Measurements from ENCODE around the gene WDR17.

Gene WDR17

GRCh38 chr4:176065435-176066291, at the start of gene WDR17:
WDR17 (plus strand) TSS chr4:176065841; CDS start chr4:176111581, 45,740 bp downstream.
- DNase-seq: peak; percentile 85

DNA sequence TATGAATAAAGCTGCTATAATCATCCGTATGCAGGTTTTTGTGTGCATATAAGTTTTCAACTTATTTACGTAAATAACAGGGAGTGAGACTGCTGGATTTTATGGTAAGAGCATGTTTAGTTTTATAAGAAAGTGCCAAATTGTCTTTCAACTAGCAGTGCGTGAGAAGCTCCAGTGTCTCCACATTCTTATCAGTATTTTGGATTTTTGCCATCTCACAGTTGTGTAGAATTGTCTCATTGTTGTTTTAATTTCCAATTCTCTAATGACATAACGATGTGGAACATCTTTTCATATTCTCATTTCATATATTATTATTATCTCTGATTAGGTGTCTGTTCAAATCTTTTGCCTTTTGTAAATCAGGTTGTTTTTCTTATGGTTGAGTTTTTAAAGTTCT, 49.0 kb upstream of the WDR17 start:
- DNase-seq: no peak

DNA sequence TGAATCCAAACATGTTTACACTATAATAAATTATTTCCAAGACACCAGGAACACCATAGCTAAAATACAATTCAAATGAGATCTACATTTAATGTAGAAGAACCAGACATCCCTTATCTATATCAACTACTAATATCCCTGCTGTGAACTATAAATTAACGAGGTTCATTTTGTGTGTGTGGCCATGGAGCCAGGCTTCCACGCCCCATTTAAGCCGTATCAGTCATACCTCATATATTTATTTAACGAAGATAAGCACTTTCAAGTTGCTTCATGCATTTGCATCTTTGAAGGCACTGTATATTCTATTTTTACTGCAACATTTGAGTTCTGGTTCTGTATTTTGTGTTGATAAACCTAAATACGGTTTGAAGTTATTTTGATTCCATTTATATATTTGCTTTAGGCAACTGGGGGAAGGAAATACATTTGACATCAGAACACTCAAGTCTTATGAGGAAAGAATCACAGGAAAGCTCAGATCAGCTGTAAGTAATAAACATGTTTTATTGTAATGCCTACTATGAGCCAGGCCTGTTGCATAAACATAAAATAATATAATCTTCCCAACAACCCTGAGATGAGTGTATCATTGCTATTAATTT, 45.1 kb upstream of the WDR17 start:
- no peak for DNase-seq

DNA sequence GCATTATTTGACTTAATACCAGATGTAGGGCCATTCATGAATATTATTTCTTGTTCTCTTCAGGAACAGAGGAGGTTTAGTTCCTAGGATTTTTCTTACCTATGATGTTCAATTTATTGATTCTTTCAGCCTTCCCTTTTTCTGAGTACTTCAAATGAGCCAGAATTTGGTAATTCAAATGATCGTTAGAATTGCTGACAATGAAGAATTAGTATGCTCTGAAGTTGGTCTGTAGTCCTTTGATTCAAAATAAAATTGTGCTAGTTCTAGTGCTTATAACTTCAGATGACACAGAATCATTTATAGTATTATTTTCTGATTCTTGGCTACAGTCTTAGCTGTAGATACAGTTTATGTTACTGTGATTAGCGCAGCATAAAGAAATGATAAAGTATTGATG, 35.2 kb upstream of the WDR17 start:
- no peak for DNase-seq

- DNase-seq: no peak
Observed at GRCh38 chr4:176031922-176032321, 33.7 kb upstream of the WDR17 start.

DNA sequence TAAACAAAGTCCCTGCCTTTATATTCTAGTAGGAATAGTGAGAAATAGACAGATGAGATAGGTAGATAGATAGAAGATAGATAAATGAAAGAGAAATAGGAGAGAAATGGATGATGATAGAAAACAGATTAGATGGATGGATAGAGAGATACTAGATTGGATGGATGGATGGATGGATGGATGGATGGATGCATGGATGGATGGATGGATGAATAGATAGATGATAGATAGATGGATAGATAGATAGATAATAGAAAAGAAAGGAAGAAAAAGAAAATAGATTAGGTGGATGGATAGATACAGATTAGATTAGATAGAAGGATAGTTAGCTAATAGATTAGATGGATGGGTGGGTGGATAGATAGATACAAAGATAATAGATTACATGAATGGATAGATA, 33.2 kb upstream of the WDR17 start:
- DNase-seq: no peak

DNA sequence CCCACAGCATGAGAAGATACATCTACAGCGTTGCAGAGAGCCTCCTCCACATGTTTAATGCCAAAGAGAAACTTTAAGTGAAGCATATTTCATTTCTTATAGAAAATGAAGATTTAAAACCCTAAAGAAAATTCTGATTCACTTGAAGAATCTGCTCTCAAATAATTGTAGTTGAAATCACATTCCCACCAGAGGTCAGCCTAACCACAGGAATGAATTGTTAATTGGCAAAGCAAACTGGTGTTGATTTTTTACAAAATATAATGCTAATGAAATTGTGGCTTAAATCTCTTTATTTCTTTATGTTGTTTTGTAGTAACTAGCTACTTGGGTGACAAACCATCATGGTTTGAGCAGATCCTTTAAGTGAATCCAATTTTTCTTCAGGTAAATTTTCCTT, 31.1 kb upstream of the WDR17 start:
- DNase-seq: no peak

DNA sequence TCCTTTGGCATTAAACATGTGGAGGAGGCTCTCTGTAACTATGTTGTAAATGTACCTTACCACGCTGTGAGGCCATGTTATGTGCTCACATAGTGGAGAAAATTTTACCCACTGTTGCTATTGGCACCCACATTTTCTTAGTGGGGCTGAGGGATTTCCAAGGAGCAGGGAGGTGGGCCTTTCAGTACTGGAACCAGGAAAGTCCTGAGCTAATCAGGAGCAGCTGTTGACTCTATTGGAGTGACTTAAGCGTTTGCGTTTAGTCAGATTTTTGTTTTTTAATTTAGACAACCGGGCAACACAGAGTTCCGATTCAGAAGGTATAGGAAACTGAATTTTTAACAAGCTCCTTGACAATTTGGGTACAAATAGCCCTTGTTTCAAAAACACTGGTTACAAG, 30.7 kb upstream of the WDR17 start:
- DNase-seq: no peak

- no peak for DNase-seq
Observed at GRCh38 chr4:176036585-176037205, 28.9 kb upstream of the WDR17 start.

DNA sequence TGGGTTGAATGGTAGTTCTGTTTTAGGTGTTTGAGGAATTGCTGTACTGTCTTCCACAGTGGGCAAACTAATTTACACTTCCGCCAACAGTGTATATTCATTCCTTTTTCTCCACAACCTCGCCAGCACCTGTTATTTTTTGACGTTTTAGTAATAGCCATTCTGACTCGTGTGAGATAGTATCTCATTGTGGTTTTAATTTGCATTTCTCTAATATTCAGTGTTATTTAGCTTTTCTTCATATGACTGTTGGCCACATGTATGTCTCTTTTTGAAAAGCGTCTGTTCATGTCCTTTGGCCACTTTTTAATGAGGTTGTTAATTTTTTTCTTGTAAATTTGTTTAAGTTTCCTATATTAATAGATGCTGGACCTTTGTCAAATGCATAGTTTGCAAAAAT, 26.9 kb upstream of the WDR17 start:
- DNase-seq: no peak

- no peak for DNase-seq
Observed at GRCh38 chr4:176042195-176042594, 23.4 kb upstream of the WDR17 start.

DNA sequence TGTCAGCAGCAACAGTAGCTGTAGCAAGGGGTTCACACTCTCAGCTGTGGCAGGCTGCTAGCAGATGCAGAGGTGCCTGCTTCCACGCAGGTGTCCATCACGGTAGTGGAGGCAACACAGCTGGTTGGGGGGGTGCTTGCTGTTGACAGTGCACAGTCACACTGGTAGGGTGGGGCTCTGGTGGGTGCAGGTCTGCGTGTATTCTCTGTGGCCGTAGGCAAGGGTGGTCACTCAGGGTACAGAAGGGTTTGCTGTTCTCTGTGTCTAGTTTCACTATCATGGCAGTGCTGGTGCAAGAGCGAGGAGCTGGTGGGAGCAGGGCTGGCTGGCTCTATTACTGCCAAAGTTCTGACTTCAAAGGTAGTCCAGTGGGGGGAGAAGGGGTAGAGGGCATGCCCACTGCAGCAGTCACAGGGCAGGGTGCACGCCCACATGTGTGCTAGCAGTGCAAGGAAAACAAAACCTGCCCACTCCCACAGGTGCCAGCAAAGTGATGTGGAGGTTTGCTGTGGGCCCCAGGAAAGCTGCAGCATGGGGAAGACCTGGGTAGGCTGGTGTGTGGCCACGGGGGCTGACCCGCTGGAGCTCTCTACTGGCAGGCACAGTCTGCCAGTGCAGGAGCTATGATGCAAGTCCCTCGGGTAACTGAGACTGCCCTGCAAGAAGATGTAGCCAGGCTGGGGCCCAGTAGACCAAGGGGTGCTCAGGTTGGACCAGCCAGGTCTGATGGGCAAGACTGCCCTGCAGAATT, 21.6 kb upstream of the WDR17 start:
- DNase-seq: no peak

- no peak for DNase-seq
Observed at GRCh38 chr4:176044589-176044951, 21.1 kb upstream of the WDR17 start.

DNA sequence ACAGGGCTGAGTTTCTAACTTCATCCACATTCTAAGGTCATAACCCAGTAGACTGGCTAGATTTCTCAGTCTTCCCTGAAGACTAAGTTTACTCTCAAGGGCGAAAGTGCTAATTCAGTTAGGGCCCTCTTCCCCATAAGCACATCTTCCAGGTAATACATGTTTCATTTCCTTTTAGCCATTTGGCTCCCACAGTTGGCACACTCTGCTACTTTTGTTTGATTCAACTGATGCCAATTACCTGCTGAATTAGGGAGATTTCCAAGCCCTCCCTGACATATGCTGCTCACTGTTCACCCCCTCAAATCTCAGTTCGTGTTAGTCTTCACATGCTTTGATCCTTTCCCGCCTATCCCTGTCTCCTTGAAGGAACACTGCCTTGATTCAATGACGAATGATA, 17.0 kb upstream of the WDR17 start:
- DNase-seq: no peak

DNA sequence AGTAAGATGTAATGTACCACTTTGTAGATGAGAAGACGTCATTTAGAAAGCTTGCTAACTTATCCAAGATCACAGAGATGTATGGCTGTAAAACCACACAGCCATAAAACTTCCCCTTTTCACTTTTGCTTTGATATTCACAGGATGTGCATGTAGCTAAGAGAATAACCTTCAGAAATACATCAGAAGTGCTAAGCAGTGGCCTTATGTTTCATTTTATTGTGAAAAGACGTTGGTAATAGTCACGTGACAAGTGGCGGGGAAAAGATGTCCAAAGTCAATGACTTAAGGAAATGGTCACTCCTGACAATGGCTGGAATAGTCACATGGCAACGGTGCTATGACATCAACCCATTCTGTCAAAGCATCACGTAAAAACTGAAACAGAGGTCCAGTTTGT, 12.9 kb upstream of the WDR17 start:
- no peak for DNase-seq

DNA sequence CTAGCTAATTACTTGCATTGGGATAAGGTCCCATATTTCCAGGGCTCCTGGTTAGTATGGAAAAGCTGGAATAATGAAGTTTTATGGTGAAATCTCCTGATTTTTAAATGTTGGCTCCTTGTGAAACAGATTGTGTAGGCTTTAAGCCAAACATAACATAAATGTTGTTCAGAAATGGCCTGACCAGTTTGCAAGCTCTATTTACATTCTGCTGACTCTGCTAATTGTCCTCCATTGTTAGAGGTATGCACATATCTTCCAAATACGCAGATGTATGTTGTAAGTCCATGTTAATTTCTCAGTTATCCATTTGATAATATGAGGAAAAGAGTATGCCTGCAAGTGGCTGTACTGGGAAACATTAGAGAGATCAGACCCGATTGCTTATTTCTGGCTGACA, 11.9 kb upstream of the WDR17 start:
- DNase-seq: no peak

- DNase-seq: no peak
Observed at GRCh38 chr4:176054942-176055341, 10.7 kb upstream of the WDR17 start.

GRCh38 chr4:176063718-176064117, 1.9 kb upstream of the WDR17 start:
- DNase-seq: peak; percentile 1

DNA sequence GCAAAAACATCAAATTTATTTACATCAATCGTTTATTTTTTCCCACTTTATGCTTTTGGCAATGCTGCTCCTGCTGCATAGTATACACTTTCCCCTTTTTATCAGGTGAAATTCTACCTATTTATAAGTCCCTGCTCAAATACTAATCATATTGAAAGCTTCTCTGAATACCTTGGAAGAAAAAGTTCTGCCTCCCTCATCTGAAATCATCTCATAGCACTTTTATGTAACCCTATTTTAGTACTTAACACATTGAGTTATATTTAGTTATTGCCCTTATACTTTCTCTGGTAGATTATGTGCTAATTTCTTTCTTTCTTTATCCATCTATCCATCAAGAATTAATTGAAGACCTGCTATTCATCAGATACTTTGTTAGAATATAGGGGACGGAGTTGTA, 1.1 kb upstream of the WDR17 start:
- DNase-seq: no peak

- no peak for DNase-seq
Observed at GRCh38 chr4:176066757-176067156, 1.1 kb downstream of the WDR17 start.

DNA sequence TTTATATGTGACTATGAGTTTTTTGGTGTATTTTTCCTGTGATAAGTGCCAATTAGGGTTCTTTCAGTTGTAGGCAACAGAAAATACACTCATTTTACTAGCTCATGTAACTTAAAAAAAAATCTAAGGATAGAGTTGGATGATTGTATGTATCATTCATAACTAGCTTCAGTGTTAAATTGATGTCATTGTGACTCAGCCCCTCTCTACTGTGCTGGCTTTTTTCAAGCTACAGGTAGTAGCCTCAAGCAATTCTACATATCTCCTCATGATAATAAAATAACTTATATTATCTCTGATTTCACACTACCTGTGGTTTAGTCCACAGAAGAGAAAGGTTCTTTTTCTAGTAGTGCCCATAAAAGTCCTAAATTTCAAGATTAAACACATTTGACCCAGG, 11.9 kb downstream of the WDR17 start:
- DNase-seq: no peak

GRCh38 chr4:176084769-176085168, 19.1 kb downstream of the WDR17 start:
- no peak for DNase-seq

DNA sequence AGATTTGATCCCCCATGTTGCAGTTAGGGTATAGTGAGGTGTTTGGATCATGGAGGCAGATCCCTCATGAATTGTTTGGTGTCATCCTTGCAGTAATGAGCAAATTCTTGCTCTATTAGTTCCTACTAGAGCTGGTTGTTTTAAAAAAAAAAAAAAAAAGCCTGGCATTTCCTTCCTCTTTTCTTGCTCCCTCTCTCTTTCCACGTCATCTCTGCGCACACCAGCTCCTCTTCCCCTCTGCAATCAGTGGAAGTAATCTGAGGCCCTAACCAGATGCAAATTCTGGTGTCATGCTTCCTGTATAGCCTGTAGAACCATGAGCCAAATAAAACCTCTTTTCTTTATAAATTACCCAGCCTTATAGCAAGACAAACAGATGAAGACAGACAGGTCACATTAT, 24.5 kb downstream of the WDR17 start:
- no peak for DNase-seq

GRCh38 chr4:176099314-176099713, 33.7 kb downstream of the WDR17 start:
- DNase-seq: no peak

Data from NCI-H146 (cell line).